Choroid plexus epithelial cell (primary cell): ENCODE results near the gene ROBO4.

Experiments used
- DNase-seq: peaks from one replicate; pipeline ENCODE4 v3.0.0-alpha.2; 2010; ENCODE audit warnings: low read depth
- H3K4me3 ChIP-seq: 2 replicates; pipeline ENCODE4 v1.5.1; 2011; ENCODE audit warnings: low read depth, mild to moderate bottlenecking, control low read depth, low read length, moderate library complexity
- TF ChIP-seq, protein P1 (sequence below): conservative IDR thresholded peaks from 2 replicates; pipeline ENCODE4 v1.5.1; 2011; ENCODE audit warnings: low read depth, mild to moderate bottlenecking, control low read depth, inconsistent platforms, low read length, moderate library complexity

ROBO4 gene

DNA sequence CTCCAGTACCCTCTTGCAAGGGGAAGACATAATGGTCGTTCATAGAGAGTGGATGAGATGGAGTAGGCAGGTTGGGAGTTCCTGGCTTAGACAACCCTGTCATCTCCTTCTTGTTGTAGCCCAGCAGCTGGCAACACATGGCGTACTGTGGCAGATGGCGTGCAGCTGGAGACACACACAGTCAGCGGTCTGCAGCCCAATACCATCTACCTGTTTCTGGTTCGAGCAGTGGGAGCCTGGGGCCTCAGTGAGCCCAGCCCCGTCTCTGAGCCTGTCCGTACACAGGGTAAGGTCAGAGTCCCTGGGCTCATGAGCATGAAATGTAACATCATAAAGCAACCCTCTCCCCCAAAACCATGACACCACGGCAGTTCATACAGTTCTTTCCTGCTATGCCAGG is 23.7 kb downstream of the ROBO4 start:
- no peak for DNase-seq
- H3K4me3 ChIP-seq = no peak overlapping the region
- TF ChIP-seq, protein P1, sequence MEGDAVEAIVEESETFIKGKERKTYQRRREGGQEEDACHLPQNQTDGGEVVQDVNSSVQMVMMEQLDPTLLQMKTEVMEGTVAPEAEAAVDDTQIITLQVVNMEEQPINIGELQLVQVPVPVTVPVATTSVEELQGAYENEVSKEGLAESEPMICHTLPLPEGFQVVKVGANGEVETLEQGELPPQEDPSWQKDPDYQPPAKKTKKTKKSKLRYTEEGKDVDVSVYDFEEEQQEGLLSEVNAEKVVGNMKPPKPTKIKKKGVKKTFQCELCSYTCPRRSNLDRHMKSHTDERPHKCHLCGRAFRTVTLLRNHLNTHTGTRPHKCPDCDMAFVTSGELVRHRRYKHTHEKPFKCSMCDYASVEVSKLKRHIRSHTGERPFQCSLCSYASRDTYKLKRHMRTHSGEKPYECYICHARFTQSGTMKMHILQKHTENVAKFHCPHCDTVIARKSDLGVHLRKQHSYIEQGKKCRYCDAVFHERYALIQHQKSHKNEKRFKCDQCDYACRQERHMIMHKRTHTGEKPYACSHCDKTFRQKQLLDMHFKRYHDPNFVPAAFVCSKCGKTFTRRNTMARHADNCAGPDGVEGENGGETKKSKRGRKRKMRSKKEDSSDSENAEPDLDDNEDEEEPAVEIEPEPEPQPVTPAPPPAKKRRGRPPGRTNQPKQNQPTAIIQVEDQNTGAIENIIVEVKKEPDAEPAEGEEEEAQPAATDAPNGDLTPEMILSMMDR = no peak

DNA sequence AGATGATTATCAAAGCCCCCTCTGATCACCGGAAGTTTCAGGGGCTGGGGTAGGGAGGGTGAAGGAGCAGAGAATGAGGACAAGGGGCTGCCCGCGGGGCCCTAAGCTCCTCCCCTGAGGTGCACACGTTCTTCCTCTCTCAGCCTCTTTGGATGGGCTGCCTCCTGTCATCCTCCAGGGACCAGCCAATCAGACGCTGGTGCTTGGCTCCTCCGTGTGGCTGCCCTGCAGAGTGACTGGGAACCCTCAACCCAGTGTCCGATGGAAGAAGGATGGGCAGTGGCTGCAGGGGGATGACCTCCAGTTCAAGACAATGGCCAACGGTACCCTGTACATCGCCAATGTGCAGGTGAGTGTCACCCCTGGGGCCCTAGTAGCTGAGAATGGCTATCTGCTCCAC is 24.9 kb downstream of the ROBO4 start:
- no peak overlapping the region for H3K4me3 ChIP-seq
- DNase-seq = no peak
- TF ChIP-seq, protein P1 = no peak

DNA sequence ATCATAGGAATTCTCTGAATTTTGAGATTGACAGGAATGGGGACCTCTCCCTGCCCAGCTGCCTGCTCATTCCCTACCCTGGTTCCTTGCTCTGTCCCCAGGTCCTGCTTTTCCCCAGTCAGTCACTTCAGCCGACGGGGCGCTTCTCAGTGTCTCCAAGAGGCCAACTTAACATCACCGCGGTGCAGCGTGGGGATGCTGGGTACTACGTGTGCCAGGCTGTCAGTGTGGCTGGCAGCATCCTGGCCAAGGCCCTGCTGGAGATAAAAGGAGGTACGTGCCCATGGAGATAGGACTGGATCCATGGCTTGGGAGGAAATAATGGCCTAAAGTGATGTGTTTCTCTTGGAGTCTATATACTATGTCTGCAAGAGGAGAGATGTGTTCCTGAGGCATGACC is 25.4 kb downstream of the ROBO4 start:
- TF ChIP-seq, protein P1 = no peak
- no peak for DNase-seq
- H3K4me3 ChIP-seq = no peak overlapping the region

DNA sequence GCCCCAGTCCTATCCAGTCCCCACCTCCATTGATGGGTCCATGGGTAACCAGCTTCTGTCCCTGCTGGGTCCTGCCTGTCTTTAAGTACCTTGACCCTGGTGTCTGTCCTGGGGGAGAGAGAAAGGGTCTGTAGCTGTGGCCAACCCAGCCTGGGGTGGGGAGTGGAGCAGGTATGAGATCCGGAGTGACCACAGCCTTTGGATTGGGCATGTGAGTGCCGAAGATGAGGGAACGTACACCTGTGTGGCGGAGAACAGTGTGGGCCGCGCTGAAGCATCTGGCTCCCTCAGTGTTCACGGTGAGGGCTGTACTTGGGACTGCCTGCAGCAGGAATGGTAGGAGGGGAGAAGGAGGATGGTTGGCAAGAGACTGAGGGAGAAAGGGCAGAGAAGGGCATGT is 27.2 kb downstream of the ROBO4 start:
- H3K4me3 ChIP-seq = no peak overlapping the region
- no peak for DNase-seq
- TF ChIP-seq, protein P1 = no peak

DNA sequence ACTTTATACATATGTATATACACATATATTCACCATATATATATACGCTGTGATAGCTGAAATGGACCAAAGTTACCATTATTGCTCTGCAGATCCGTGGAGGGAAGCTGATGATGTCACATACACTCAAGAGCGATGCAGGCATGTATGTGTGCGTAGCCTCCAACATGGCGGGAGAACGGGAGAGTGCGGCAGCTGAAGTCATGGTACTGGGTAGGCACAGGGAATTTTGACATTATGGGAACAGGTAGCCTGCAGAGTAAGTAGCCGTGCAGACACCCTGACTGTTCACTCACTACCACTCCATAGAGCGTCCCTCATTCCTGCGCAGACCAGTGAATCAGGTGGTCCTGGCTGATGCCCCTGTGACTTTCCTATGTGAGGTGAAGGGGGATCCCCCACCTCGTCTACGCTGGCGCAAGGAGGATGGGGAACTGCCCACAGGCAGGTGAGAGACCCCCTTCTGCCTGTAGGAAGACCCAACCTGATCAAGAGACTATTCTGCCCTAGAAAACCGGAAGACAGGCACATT is 27.7 kb downstream of the ROBO4 start:
- TF ChIP-seq, protein P1 = no peak
- DNase-seq = no peak
- H3K4me3 ChIP-seq = no peak overlapping the region

DNA sequence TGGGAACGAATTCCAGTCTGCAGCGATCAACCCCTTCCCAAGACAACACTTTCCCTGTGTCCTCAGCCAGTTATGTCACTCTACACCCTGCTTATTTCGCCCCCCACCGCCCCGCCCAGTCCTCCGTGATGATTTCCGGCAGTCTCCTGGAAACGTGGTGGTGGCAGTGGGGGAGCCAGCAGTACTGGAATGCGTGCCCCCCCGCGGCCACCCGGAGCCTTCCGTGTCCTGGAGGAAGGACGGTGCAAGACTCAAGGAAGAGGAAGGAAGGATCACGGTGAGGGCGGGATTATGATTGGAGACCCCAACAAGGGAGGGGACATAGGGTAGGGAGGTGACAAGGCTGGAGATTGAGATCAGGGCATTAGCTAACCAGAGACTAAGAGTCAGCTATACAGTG is 28.3 kb downstream of the ROBO4 start:
- TF ChIP-seq, protein P1 = no peak
- DNase-seq = no peak
- no peak overlapping the region for H3K4me3 ChIP-seq
